IMR-90 (cell line): ENCODE data around the gene SLC13A5. TPM values are rescaled to one million over a fixed set of nuclear protein-coding genes. Genes with fewer than 3 reads are reported as not detected.

Source experiments
- ATAC-seq: fragments of 200-7000 bp; cut with Tn5 transposase; 2 replicates; pipeline ENCODE4 v1.9.1; 2020; ENCODE audit warnings: low read depth, mild to moderate bottlenecking, moderate library complexity
- BruUV-seq: library from RNA; stranded (reverse); fragments of 400-500 nt; replicated peaks from 2 replicates; lab custom pipeline; 2021; lab: Mats Ljungman, UMichigan
- CTCF ChIA-PET: fragments of 300-600 bp; formaldehyde crosslinking; extraction: SDS; loops from one replicate; lab custom pipeline; 2021; ENCODE audit warnings: antibody characterized with exemption; lab: Yijun Ruan, JAX
- POLR2A ChIA-PET: fragments of 300-600 bp; sonication (Branson Sonifier 250); formaldehyde crosslinking; loops from one replicate; lab custom pipeline; 2022; ENCODE audit warnings: antibody characterized with exemption; ENCODE audit not compliant: unreplicated experiment; lab: Charles Lee
- DNase-seq: peaks from one replicate; pipeline ENCODE4 v3.0.0; 2013
- H2AFZ ChIP-seq: replicated peaks from 2 replicates; pipeline ENCODE3; 2013; ENCODE audit warnings: low read length, mild to moderate bottlenecking; ENCODE audit not compliant: poor library complexity
- H2AK5ac ChIP-seq: 2 replicates; pipeline ENCODE4 v1.6.1; 2013; ENCODE audit warnings: low read depth, low read length, inconsistent platforms
- H2AK9ac ChIP-seq: replicated peaks from 2 replicates; pipeline ENCODE3; 2013; ENCODE audit warnings: mild to moderate bottlenecking, low read depth, low read length, moderate library complexity; ENCODE audit not compliant: poor library complexity
- H2BK120ac ChIP-seq: 2 replicates; pipeline ENCODE4 v1.6.1; 2013; ENCODE audit warnings: low read depth, low read length, inconsistent platforms
- H2BK15ac ChIP-seq: 3 replicates; pipeline ENCODE4 v1.6.1; 2013; ENCODE audit warnings: low read depth, low read length, inconsistent platforms
- H2BK20ac ChIP-seq: 2 replicates; pipeline ENCODE4 v1.6.1; 2013; ENCODE audit warnings: low read depth, mild to moderate bottlenecking, inconsistent platforms, low read length, moderate library complexity
- H2BK5ac ChIP-seq: 2 replicates; pipeline ENCODE4 v1.6.1; 2013; ENCODE audit warnings: mild to moderate bottlenecking, low read depth, low read length, inconsistent platforms; ENCODE audit not compliant: poor library complexity, severe bottlenecking
- H3K14ac ChIP-seq: replicated peaks from 2 replicates; pipeline ENCODE4 v1.6.1; 2013; ENCODE audit warnings: low read depth, low read length, inconsistent platforms
- H3K18ac ChIP-seq: 2 replicates; pipeline ENCODE4 v1.6.1; 2013; ENCODE audit warnings: low read depth, low read length, control low read depth
- H3K23ac ChIP-seq: 2 replicates; pipeline ENCODE4 v1.6.1; 2013; ENCODE audit warnings: low read depth, low read length, inconsistent platforms
- H3K27ac ChIP-seq: 2 replicates; pipeline ENCODE4 v1.5.1; 2013; ENCODE audit warnings: mild to moderate bottlenecking, control low read depth, low read length; ENCODE audit not compliant: insufficient read depth
- H3K27me3 ChIP-seq: 2 replicates; pipeline ENCODE4 v1.6.1; 2013; ENCODE audit warnings: low read length; ENCODE audit not compliant: control insufficient read depth, insufficient read depth
- H3K36me3 ChIP-seq: 2 replicates; pipeline ENCODE4 v1.6.1; 2013; ENCODE audit warnings: low read length, mixed read lengths; ENCODE audit not compliant: control insufficient read depth, insufficient read depth
- H3K4ac ChIP-seq: 2 replicates; pipeline ENCODE4 v1.6.1; 2013; ENCODE audit warnings: low read depth, low read length, inconsistent platforms
- H3K4me1 ChIP-seq: 2 replicates; pipeline ENCODE4 v1.6.1; 2013; ENCODE audit warnings: low read length, mixed read lengths; ENCODE audit not compliant: control insufficient read depth, insufficient read depth
- H3K4me2 ChIP-seq: 2 replicates; pipeline ENCODE4 v1.6.1; 2013; ENCODE audit warnings: low read depth, mild to moderate bottlenecking, control low read depth, low read length, moderate library complexity
- H3K4me3 ChIP-seq: 2 replicates; pipeline ENCODE4 v1.5.1; 2013; ENCODE audit warnings: low read depth, mild to moderate bottlenecking, control low read depth, low read length, moderate library complexity; ENCODE audit not compliant: insufficient read depth
- H3K56ac ChIP-seq: 2 replicates; pipeline ENCODE4 v1.6.1; 2013; ENCODE audit warnings: low read length, inconsistent platforms; ENCODE audit not compliant: insufficient read depth; ENCODE audit errors: extremely low read depth
- H3K79me1 ChIP-seq, 2 experiments: 2 replicates each; pipeline ENCODE4 v1.6.1; 2013; ENCODE audit warnings: low read length in 2 of 2, inconsistent platforms in 1 of 2, low read depth in 1 of 2
- H3K9ac ChIP-seq: 2 replicates; pipeline ENCODE4 v1.6.1; 2013; ENCODE audit warnings: low read depth, low read length, control low read depth
- H3K9me1 ChIP-seq: 2 replicates; pipeline ENCODE4 v1.6.1; 2013; ENCODE audit warnings: low read length, inconsistent platforms; ENCODE audit not compliant: insufficient read depth
- H3K9me3 ChIP-seq: 2 replicates; pipeline ENCODE4 v1.6.1; 2013; ENCODE audit warnings: low read length; ENCODE audit not compliant: control insufficient read depth, insufficient read depth
- H4K20me1 ChIP-seq: 2 replicates; pipeline ENCODE4 v1.6.1; 2013; ENCODE audit warnings: low read length, inconsistent platforms; ENCODE audit not compliant: insufficient read depth
- H4K5ac ChIP-seq: 2 replicates; pipeline ENCODE4 v1.6.1; 2013; ENCODE audit warnings: mild to moderate bottlenecking, low read depth, low read length, control low read depth
- H4K8ac ChIP-seq, 2 experiments: 2 replicates each; pipeline ENCODE4 v1.6.1; 2013; ENCODE audit warnings: low read depth in 2 of 2, low read length in 2 of 2, control low read depth in 1 of 2, inconsistent platforms in 1 of 2
- H4K91ac ChIP-seq: 2 replicates; pipeline ENCODE4 v1.6.1; 2013; ENCODE audit warnings: low read depth, low read length, inconsistent platforms; ENCODE audit not compliant: insufficient read depth
- CEBPB ChIP-seq: IDR thresholded peaks from 2 replicates; pipeline ENCODE4 v1.6.1; 2012; ENCODE audit warnings: low read depth, low read length, improper control_type of control experiment
- ELK1 ChIP-seq: fragments of 150-350 bp; IDR thresholded peaks from 2 replicates; pipeline ENCODE4 v1.6.1; 2016; ENCODE audit warnings: low read depth, mild to moderate bottlenecking, low read length, moderate library complexity, borderline replicate concordance
- MAFK ChIP-seq: IDR thresholded peaks from 2 replicates; pipeline ENCODE4 v1.6.1; 2012; ENCODE audit warnings: low read depth, low read length, improper control_type of control experiment
- RAD21 ChIP-seq: IDR thresholded peaks from 2 replicates; pipeline ENCODE4 v1.6.1; 2012; ENCODE audit warnings: low read length, improper control_type of control experiment
- WGBS, 2 experiments: methylation state at CpG; one replicate each; pipeline versions ENCODE4 v1.1.5 to v1.1.7; 2013; ENCODE audit warnings: missing lambda C conversion rate in 2 of 2; ENCODE audit not compliant: insufficient read length in 1 of 2; ENCODE audit errors: extremely low coverage in 2 of 2; 5-methylcytosine and 5-hydroxymethylcytosine counted together
- dilution Hi-C: fragments of 300-500 bp; cut with HindIII; formaldehyde crosslinking; loops from one replicate; pipeline ENCODE4 v1.14.3; 2018; ENCODE audit warnings: low sequenced_read_pairs; ENCODE audit not compliant: unreplicated experiment
- in situ Hi-C: fragments of 300-500 bp; cut with MboI; formaldehyde crosslinking; loops from 3 replicates; pipeline ENCODE4 v1.14.3; 2019; ENCODE audit warnings: low sequenced_read_pairs, inconsistent platforms, mixed read lengths
- intact Hi-C: fragments of 100-400 bp; cut with micrococcal nuclease; formaldehyde crosslinking; loops from 2 replicates; pipeline ENCODE4 v1.10.0; 2022
- polyA plus RNA-seq, 3 experiments: library from polyadenylated mRNA; depleted of rRNA; stranded (reverse); fragments of >200 nt; gene quantifications; 2 replicates each; pipeline ENCODE4 v1.2.3, GENCODE V29; 2012; ENCODE audit warnings: low replicate concordance in 1 of 3
- total RNA-seq: library from RNA; depleted of rRNA; stranded (reverse); fragments of >200 nt; gene quantifications from 2 replicates; pipeline ENCODE4 v1.2.3, GENCODE V29; 2012

SLC13A5 gene
- total and polyA plus RNA-seq, 2 of the 4 experiments (the other 2 are of a cell fraction): not detected

GRCh38 chr17:6637458-6637840 is 75.7 kb downstream of the SLC13A5 start:
- dilution Hi-C loops (no loop called here), intact Hi-C loops (no loop called here), in situ Hi-C loops (no loop called here)
- CTCF ChIA-PET: no interaction called here
- WGBS, 2 experiments: 90% methylated on average over 2 of the region's 6 CpGs; no CpG with 5 or more reads in 1 of the 2 experiments
- Histone ChIP-seq H3K56ac (no peak overlapping the region), H3K4me1 (peaks cover 9% of the 10 kb centered on the region), H2AK9ac (no peak overlapping the region), H4K5ac (no peak overlapping the region), H3K36me3 (peaks cover 12% of the 10 kb centered on the region), H3K9ac (no peak overlapping the region), H4K8ac (no peak overlapping the region), H3K9me3 (no peaks in the 10 kb centered on the region), H2BK5ac (no peak overlapping the region), H2BK120ac (no peak overlapping the region), H3K79me1 (peaks cover 9 to 70% of the 10 kb centered on the region in 2 experiments), H2AFZ (no peak overlapping the region), H3K4ac (no peak overlapping the region), H3K18ac (no peak overlapping the region), H2BK15ac (no peak overlapping the region), H2AK5ac (no peak overlapping the region), H3K14ac (no peak overlapping the region), H3K27me3 (no peaks in the 10 kb centered on the region), H4K91ac (no peak overlapping the region), H3K4me2 (no peak overlapping the region), H2BK20ac (no peak overlapping the region), H3K9me1 (0 out of 2 replicates have a peak, but pooled peaks cover 5% of the 10 kb centered on the region), H3K23ac (no peak overlapping the region), H4K20me1 (no peaks in the 10 kb centered on the region; the same call in 1 of the 2 replicates), H3K27ac (no peak overlapping the region), H3K4me3 (no peak overlapping the region)
- no TSS peak for BruUV-seq
- DNase-seq (no peak), ATAC-seq (no peak)
- TF ChIP-seq ELK1 (no peak), RAD21 (no peak), MAFK (no peak), CEBPB (no peak)
- POLR2A ChIA-PET: no interaction called here
